Stimulated activated CD4-positive, alpha-beta T cell treated with anti-CD3 and anti-CD28 coated beads, Interleukin-4, amount 100 ng/mL, for 4 hours (primary cell): ENCODE data around the gene PSMA2.

Experiments
- DNase-seq, 2 experiments: peaks; one replicate each; pipeline ENCODE4 v3.0.0-alpha.2; 2020

PSMA2 gene

DNA sequence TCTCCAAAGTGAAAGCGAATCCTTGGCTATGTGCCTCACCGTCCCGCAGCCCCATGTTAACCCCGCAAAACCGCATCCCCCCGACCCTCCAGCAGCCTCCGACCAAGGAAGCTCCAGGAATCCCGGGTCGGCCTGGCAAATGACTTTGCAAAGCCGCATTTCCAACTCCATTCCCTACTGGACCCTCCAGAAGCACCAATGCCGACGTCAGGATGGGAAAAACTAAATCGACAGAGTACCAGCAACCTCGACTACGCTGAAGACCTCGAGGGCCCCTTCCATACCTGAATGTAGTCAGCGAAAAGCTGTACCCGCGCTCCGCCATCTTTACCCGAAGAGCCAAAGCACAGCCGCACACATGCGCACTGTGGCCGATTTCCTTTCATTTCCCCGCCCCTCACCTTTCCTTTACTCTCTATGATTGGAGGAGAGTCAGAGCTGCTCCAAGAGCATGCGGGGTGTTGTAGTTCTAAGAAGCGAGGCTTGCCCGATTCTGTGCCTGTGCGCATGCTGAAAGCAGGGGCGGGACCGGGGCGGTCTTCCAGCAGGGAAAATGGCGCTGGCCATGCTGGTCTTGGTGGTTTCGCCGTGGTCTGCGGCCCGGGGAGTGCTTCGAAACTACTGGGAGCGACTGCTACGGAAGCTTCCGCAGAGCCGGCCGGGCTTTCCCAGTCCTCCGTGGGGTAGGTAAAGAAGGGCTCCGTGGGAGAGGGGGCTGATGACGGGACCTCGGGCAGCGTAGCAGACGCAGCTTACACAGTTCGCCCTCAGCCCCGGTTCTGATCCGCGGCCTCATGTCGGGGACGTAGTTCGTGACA lies at the start of gene PSMA2, which contains the start of gene MRPL32:
PSMA2 (minus strand) TSS at position 341 of the 818 bp plus-strand sequence; CDS start at position 325, 16 bp downstream.
MRPL32 (plus strand) TSS at position 543 of the 818 bp plus-strand sequence; CDS start at position 554, 11 bp downstream.
- DNase-seq: peak; percentile 87 to 96

DNA sequence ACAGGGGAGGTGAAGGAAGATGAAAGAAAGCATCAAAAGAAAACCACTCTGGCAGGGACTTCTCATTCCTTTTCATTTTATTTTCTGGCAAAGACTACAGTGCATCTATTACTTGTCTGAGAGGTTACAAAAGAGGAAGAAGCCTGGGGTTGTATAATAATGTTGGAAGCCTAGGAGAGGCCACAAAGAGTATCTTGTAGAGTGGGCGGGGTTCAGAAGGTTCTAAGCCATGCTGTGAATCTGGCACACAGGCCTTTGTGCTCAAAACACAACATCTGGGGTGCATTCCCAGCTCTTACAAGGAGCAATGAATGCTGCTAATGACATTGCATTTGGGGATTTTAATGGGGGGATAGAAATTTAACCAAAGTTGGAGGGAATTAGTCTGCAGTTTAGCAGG lies 49.6 kb upstream of the PSMA2 start:
- DNase-seq: no peak

DNA sequence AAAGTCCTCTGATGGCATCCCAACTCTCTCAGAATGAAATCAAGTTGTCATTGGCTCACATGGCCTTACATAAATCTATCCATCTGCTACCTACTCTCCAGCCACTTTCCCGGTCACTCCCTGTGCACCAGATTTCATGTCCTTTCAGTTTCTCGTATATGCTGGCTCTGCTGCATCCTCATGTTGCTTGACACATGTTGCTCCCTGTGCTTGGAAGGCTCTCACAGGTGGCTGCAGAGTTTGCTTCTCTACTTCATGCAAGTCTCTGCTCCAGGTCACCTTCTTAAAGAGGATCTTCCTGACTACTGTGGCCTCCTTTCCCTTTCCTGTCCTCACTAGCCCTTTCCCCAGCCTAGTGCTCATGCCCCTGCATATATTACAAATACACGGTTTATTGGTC lies 48.5 kb upstream of the PSMA2 start:
- no peak for DNase-seq

DNA sequence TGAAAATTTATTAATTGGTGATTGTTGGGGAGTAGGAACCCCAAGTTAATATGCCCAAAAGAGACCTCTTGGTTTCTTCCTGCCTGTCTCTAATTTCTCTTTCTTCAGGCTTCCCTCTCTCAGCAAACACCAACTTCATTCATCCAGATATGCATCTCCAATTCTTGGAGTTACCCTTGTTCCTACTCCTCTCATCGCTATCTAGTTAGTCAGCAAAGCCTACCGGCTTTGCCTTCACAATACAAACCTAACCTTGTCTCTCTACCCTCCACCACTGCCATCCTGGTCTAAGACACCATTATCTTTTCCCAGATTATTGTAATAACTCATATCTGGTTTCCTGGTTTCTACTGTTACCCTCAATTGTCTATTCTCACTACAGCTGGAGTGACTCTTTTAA lies 48.1 kb upstream of the PSMA2 start:
- DNase-seq: no peak

DNA sequence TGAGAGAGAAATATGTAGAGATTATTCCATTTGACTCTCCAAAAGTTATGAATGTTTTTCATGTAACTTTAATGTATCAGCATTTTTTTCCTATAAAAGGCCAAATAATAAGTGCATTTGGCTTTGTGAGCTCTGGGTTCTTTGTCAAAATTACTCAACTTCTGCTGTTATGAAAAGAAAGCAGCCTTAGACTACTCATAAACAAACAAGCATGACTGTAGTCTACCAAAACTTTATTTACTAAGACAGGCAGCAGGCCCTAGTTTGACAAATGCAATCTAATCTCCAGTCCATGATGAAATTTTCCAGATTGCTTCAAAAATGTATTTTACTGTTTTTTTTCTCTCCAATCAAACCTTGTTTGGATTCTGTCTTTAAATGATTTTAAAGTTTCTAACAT lies 46.5 kb upstream of the PSMA2 start:
- no peak for DNase-seq

DNA sequence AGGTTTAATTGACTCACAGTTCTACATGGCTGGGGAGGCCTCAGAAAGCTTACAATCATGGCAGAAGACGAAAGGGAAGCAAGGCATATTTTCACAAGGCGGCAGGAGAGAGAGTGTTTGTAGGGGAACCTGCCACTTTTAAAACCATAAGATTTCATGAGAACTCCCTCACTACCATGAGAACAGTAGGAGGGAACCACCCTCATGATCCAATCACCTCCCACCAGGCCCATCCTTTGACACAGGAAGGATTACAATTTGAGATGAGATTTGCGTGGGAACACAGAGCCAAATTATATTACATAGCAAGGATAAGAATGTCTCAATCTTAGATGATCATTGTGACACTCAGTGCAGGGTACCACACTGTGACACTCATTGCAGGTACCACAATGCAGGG lies 44.4 kb upstream of the PSMA2 start:
- no peak for DNase-seq

DNA sequence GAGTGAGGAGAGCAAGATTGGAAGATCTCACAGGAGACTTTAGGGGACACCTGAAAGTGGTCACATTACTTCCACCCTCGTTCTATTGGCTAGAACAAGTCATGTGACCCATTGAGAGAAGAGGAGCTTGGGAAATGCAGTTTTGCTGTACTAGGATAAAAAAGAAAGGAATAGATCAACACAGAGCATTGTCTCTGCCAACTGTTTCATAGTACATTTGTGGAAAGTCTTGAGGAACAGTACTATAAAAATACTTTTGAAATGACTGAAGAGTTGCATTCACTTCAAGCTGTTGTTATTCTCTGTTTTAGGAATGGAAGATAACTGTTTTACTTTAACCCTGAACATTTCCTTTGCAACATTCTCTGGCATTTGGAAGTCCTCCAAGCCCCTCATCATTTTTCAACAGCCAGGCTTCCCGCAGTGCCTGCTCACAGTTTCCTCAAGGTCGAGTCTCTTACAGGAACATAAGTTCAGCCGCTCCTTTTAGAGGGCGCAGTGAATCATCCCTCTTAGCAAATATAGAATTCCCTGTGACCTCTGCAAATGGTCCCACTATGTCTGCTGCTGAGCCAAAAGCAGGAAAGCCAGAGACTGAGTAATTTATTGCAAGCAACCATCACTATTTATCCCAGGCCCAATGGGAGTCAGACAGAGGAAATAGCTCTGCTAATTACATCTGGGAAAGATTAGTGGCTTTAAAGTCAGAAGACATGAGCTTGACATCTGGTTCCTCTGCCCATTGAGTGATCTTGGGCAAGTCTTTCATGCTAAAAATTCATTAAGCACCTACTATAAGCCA lies 40.9 kb upstream of the PSMA2 start:
- no peak for DNase-seq

DNA sequence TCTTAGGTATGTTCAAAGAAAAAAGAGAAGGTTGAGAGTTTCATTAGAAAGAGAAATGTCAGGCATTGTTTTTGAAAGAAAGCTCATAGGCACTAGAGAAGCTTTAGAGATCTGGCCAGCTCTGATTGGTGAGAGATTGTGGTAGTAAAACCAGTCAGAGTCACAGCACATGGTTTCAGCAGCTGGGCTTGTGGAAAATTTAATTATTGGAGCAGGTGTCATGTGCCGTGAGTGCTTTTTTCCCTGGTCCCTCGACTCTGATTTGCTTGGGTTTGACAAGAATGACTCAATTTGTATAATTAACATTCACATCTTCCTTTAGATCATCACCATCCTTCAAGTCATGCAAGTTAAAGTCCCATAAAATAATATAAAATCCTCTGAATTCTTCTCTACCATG lies 35.4 kb upstream of the PSMA2 start:
- DNase-seq: no peak

DNA sequence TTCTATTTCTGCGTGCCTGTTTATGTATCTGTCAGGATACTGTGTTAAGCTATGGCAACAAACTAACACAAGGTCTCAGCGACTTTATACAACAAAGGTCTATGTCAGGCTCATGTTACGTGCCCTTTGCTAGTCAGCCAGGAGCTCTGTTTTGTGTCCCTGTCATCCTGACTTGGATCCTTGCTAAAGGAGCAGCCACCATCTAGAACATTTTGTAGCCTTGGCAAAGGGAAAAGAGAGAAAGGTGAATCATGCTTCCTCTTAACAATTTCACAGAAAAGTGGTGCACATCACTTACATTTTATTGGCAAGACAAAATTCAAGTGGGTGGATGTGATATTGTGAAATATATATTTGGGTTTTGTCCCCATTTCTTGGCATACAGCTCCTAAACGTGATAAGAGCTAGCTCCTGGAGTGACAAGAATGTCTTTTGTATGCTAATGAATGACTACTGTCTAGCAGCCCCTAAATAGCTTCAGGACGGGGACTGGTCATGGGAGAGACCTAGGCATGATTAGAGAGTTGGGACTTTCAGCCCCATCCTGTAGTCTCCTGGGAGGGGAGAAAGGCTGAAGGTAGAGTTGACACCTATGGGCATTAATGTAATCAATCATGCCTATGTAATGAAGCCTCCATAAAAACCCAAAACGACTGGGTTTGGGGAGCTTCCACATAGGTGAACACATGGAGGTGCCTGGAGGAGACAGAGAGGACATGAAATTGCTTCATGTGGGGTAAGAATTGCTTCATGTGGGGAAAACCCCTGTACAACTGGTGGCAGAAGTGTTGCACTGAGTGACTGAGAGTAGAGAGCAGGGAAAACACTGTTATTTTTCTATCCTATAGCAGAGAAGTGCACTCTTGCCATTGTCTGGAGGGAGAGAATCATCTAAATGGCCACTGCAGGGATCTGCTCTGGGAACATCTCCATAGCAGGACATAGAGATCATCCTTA lies 33.2 kb upstream of the PSMA2 start:
- no peak for DNase-seq

DNA sequence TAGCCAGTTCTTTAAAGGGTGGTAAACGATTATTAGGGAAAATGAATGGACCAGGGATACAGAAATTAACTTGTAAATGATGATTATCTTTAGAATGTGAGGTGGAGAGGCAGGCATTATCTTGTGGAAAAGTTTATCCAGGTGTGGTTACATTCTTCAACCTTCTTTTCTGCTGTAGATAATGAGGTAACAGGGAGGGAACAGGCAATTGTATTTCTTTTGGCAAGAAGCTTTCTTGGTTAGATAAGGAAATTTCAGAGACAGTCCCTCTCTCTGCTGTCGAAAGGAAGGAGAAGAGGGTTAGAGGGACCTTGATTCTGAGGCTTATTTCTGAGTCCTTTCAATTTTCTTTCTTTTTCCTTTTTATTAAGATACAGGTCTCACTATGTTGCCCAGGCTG lies 32.3 kb upstream of the PSMA2 start:
- no peak for DNase-seq

DNA sequence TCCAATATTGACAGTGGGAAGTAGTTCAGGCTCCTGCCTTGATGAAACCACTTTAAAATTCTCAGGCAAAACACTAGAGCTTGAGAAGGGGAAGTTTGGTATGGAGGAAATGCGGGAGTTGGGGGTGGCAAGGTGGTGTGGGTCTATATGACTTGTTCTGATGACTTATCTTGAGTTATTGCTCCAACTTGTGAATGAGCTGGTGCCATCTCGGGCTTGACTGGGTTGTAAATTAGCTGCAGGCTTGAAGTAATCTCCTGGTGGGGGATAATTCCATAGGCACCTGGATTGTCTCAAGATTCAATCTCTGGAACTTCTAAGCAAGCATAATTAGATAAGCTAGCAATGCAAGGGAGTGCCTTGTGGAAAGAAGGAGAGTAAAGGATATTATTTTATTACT lies 29.2 kb upstream of the PSMA2 start:
- DNase-seq: no peak

DNA sequence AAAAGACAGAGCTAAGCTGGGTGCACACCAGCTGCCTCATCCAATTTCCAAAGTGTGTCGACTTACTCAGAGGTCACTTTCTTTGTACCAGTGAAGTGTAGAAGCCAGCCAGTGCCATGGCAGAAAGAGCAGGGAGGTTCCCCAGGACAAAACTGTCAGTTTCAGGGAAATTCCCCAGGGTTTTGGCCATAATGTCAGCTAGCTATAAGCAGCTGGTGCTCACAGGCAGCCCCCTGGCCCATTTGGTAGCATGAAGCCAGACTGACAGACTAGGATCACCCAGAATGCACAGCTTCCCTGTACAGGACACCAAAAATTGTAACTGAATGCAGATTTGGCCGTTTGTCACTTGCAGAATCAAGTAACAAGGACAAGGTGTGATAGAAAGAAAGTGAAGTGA lies 28.8 kb upstream of the PSMA2 start:
- no peak for DNase-seq

DNA sequence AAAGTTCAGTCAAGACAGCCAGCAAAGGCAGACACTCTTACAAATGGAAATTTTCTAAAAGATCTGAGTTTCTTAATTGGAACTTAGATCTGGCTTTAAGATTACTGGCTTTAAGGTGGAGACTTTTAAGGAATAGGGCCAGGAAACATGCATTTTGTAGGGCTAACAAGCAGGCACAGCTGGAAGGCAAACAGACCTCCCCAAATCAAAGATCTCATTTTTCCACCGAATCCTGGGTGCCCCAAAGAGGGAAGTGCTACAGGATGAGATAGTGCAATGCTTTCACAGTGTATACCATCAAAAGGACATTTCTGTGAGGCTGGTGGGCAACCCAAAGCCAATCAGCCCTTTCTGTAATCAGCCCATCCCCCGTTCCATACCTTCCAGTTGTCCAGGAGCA lies 27.6 kb upstream of the PSMA2 start:
- no peak for DNase-seq

DNA sequence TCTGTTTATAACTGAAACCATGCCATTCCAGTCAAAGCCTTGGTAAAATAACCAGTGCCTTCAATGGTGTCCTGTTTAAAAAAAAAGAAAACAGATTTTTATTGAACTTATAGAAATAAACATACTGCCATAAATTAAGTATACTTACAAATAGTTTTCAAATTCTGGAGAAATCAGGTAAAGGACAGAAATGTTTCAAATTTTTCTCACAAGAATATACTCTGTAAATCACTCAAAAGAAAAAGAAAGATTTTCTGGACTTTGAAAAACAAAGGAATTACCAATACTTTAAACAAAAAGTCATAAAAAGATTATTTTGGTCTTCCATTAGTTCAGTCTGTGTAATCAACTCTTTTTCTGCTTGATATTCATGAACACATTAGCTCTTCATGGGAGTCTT lies 24.1 kb upstream of the PSMA2 start:
- DNase-seq: no peak

DNA sequence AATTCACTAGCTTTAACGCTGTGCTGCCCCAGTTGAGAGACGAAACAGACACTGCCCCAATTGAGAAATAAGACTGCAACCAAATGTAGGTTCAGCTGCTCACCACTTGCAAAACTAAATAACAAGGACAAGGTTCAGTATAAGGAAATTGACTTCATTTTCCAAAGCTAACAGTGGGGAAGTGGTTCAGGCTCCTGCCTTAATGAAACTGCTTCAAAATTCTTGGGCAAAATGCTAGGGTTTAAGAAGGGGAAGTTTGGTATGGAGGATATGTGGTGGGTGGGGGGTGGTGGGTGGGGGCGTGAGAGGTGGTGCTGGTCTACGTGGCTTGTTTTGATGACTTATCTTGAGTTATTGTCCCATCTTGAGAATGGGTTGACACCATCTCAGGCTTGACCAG lies 22.0 kb upstream of the PSMA2 start:
- no peak for DNase-seq

DNA sequence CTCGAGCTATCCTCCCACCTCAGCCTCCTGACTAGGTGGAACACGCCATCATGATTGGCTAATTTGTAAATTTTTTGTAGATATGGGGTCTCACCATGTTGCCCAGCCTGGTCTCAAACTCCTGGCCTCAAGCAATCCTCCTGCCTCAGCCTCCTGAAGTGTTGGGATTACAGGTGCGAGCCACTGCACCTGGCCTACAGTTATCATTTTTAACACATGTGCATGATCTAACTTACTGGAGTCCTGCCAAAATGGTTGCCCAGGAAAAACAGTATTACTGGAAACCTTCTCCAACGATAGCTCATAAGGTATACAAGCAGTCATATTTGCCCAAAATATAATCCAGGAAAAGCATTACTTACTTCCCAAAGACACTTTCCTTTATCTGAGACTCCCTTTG lies 20.4 kb upstream of the PSMA2 start:
- DNase-seq: no peak

DNA sequence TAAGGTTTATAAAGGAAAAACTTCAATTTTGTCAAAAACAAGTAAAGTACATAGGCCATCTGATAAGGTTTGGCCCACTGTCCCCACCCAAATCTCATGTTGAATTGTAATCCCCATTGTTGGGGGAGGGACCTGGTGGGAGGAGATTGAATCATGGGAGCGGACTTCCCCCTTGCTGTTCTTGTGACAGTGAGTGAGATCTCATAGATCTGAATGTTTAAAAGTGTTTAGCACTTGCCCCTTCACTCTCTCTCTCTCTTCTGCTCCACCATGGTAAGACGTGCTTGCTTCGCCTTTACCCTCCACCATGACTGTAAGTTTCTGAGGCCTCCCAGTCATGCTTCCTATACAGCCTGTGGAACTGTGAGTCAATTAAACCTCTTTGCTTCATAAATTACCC lies 18.4 kb upstream of the PSMA2 start:
- no peak for DNase-seq

DNA sequence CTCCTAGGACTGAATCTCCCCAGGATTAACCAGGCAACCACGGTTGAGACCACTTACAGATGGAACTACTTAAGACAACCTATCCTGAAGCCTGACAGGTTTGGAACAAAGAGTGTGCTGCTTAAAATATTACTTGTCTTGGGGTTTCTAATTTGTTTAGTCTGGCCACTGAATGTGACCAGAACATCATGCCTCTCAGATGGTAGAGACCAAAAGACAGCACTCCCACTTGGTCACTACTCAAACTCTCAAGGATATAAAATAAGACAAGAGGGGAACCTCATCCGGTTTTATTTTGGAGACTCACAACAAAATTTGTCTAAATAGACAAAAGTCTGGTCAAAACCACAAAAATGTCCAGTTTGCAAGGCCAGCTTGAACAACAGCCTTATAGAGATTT lies 15.5 kb upstream of the PSMA2 start:
- no peak for DNase-seq

DNA sequence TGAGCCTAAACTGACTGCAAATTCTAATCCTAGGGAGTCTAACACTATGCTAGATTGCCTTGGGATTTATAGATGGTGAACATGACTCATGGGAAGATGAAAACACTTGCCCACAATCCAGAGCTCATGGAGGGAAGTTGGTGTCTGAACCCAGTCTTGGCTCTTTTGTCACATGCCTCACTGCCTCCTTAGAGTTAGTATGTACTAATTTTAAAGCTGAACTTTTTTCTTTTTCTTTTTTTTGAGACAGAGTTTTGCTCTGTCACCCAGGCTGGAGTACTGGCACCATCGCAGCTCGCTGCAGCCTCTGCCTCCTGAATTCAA lies 14.6 kb upstream of the PSMA2 start:
- DNase-seq: no peak

DNA sequence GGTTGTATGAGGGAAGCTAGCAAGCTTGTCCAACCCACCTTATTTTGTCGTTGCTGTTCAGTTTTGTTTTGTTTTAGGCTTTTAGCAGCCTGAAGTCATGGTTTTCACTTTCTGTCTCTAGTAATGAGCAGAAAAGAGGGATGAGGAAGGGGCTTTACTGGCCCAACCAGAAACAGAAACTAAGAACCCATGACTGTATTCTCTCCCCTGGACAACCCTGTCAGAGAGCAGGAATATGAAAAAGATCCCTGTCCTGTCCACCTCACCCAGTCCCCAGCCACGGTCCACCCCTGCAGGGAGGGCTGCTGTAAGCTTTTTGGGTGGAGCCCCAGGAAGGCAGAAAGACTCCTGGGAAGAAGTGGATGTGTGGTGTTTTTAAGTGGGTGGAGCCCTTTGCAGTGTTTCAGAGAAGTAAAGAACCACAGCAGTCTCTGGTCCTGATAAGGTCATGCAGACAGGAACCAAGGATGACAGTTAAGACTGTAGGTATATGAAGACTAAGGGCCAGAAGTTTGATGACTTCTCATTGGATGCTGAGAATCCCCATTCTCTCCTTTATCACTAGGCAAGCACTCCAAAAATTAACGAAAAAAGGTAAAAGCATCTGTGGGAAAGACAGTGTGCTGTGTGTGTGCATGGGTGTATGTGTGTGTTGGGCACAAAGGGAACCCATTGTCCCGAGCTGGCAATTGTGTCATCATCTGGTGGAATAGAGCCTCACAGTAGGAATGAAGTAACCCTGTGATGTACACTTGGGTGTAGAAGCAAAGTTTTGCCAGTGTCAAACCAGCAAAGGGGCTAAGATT lies 14.1 kb upstream of the PSMA2 start:
- DNase-seq: no peak

DNA sequence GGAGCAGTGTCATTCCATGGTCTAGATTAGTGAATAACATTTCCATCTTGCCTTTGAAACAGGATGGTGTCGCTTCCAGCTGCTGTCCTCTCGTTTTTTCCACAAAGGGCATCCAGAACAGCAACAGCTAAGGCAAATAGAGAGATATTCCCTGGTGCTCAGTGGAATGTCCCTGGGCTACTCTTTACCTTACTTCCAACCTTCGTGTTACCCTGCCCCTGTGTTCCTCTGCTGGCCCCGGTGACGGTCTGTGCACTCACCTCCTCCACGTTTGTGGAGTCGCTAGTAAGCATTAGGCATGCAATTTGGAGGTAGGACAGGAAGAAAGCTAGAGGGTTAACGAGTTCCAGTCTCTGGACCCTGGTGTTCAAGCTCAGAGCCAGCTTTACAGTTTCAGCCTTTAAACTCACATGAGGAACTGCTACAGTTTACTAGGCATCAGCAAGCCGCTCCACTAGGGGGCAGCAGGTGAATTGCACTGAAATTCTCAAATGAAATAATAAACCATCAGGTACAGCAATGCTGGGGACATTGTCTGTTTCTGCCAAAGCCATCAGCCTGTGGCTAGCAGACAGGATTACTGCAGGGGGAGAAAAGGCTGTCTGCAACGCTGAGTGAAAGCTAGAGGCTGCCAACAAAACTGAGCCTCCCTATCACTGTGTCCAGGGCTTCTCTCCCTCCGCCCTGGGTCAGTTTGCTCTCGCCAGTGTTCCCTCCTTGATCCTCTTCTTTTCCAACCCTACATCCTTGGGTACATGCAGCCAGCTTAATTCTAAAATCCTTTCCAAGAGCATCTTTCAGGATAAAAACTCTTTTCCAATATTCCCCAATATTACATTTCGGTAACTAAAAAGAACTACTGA lies 9.2 kb upstream of the PSMA2 start:
- peak; percentile 60 to 72 for DNase-seq
